ENCODE results near the gene SERPINB6. TPM values are rescaled to one million over a fixed set of nuclear protein-coding genes. Genes with fewer than 3 reads are reported as not detected.

Gene SERPINB6
- 20.1 and 21.3 TPM in 2 replicates for total RNA-seq
- long read RNA-seq, transcript SERPINB6-206 (7 exons, 1,375 nt) = minor isoform, 9 of 44 reads
- long read RNA-seq, transcript SERPINB6-205 (7 exons, 1,315 nt) = major isoform, 19 of 44 reads
- long read RNA-seq, transcript SERPINB6-210 (7 exons, 1,638 nt) = minor isoform, 13 of 44 reads
- long read RNA-seq, partial matches to known transcripts = 0 of 44 reads
- long read RNA-seq, other reads (novel, unspliced or antisense) = 1 of 44 reads

DNA sequence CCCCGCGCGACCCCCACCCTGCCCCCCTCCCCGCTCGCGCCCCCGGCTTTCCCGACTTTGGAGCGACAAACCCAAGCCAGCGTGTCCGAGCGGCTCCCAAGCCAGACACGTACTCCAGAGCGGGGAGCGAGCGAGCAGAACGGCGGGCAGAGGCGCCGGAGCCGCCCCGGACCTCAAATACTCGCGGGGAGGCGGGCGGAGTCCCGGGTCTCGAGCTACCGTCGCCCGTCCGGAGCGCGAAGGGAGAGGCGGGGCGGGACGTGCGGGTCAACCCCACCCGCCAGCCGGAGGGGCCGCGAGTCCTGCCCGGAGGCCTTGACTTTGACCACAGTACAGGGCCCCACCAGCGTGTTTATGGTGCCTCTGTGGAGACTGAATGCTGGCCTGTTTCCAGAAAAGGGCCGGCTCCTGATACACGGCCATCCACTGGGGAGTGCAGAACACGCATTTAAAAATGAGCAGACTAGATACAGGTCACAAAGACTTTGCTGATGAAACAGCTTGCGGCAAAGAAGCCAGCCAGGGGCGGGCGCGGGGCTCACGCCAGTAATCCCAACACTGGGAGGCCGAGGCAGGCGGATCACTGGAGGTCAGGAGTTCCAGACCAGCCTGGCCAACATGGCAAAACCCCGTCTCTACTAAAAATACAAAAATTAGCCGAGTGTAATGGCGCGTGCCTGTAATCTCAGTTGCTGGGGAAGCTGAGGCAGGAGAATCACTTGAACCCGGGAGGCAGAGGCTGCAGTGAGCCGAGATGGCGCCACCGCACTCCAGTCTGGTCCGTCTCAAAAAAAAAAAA is at the start of gene SERPINB6:
Gene SERPINB6, minus strand, starts transcription at position 148 of the 799 bp plus-strand sequence. CDS start 12,235 bp downstream, outside the sequence.
- DNase-seq (ENCODE audit: low read depth, low spot score) = peak; percentile 35
- H3K27ac Mint-ChIP-seq (ENCODE audit: unreplicated experiment) = peak within 1 kb of the TSS; percentile 89
- H3K36me3 Mint-ChIP-seq (ENCODE audit: low read depth) = no peaks in the 10 kb centered on the region
- TF ChIP-seq, protein P1, sequence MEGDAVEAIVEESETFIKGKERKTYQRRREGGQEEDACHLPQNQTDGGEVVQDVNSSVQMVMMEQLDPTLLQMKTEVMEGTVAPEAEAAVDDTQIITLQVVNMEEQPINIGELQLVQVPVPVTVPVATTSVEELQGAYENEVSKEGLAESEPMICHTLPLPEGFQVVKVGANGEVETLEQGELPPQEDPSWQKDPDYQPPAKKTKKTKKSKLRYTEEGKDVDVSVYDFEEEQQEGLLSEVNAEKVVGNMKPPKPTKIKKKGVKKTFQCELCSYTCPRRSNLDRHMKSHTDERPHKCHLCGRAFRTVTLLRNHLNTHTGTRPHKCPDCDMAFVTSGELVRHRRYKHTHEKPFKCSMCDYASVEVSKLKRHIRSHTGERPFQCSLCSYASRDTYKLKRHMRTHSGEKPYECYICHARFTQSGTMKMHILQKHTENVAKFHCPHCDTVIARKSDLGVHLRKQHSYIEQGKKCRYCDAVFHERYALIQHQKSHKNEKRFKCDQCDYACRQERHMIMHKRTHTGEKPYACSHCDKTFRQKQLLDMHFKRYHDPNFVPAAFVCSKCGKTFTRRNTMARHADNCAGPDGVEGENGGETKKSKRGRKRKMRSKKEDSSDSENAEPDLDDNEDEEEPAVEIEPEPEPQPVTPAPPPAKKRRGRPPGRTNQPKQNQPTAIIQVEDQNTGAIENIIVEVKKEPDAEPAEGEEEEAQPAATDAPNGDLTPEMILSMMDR (conservative IDR thresholded peaks at IDR 0.05) = no peak
- peak within 1 kb of the TSS; percentile 89 for H3K4me3 Mint-ChIP-seq
- peaks cover 17% of the 10 kb centered on the region for H3K4me1 Mint-ChIP-seq
- peaks cover 40% of the 10 kb centered on the region for H3K27me3 Mint-ChIP-seq (ENCODE audit: low read depth)
- H3K9me3 Mint-ChIP-seq = no peaks in the 10 kb centered on the region

DNA sequence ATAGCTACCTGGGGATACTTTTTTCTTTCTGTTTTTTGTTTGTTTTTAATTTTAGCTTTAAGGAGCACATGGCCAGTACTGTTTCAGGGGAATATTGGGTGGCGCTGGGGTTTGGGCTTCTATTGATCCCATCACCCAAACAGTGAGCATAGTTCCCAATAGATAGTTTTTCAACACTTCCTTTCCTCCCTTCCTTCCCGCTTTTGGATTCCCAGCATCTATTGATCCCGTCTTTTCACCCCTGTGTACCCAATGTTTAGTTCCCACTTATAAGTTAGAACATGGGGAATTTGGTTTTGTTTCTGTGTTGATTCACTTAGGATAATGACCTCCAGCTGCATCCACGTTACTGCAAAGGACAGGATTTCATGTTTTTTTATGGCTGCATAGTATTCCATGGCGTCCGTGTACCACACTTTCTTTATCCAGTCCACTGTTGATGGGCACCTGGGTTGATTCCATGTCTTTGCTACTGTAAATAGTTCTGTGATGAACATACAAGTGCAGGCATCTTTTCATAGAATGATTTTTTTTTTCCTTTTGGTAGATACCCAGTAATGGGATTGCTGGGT is 48.5 kb upstream of the SERPINB6 start:
- Mint-ChIP-seq H3K27ac (ENCODE audit: unreplicated experiment) (no peak overlapping the region), H3K4me1 (peaks cover 15% of the 10 kb centered on the region), H3K27me3 (ENCODE audit: low read depth) (no peaks in the 10 kb centered on the region), H3K4me3 (no peak overlapping the region), H3K9me3 (peaks cover 2% of the 10 kb centered on the region), H3K36me3 (ENCODE audit: low read depth) (peaks cover 30% of the 10 kb centered on the region)
- TF ChIP-seq, protein P1 (conservative IDR thresholded peaks at IDR 0.05) = no peak
- DNase-seq (ENCODE audit: low read depth, low spot score) = no peak

DNA sequence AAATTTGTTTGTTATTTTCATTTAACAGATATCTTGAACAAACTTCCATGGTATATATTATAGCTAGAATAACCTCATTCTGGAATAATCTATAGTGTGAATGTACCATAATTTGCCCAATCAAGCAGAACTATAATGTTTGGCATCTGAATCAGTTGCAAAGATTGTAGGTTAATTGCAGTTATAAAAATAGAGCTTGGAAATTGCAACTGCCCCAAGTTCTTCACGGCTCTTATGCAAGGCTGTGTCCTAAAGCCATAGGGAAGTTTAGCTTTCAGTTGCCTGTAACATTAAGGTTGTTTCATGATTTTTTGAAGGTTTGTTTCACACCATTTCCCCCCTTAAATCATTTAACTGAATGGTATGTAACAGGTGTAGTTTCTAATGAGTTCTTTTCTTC is 47.7 kb upstream of the SERPINB6 start:
- no peak overlapping the region for H3K4me3 Mint-ChIP-seq
- no peak overlapping the region for H3K27ac Mint-ChIP-seq (ENCODE audit: unreplicated experiment)
- no peaks in the 10 kb centered on the region for H3K27me3 Mint-ChIP-seq (ENCODE audit: low read depth)
- H3K9me3 Mint-ChIP-seq = peaks cover 2% of the 10 kb centered on the region
- peaks cover 14% of the 10 kb centered on the region for H3K4me1 Mint-ChIP-seq
- peaks cover 35% of the 10 kb centered on the region for H3K36me3 Mint-ChIP-seq (ENCODE audit: low read depth)
- no peak for DNase-seq (ENCODE audit: low read depth, low spot score)
- TF ChIP-seq, protein P1 (conservative IDR thresholded peaks at IDR 0.05) = no peak

DNA sequence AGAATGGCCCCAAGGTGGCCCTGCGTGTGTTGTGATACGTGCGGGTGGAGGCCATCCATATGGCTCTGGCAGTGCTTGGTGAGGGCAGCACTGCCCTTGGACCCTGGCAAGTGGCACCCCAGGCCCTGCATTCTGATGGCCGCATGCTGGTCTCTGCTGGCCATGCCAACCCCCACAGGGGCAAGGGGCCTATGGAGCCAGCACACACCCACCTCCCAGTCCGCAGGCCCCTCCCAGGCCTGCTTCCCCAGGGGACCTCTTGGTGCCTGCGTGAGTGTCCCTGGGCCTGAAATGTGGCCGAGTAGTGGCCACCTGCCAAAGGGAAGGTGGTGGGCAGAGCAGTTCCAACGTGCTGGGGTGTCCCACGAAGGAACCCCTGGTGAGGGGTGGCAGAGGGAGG is 45.9 kb upstream of the SERPINB6 start:
- H3K36me3 Mint-ChIP-seq (ENCODE audit: low read depth) = peaks cover 38% of the 10 kb centered on the region
- no peaks in the 10 kb centered on the region for H3K27me3 Mint-ChIP-seq (ENCODE audit: low read depth)
- H3K4me3 Mint-ChIP-seq = no peak overlapping the region
- peaks cover 5% of the 10 kb centered on the region for H3K9me3 Mint-ChIP-seq
- DNase-seq (ENCODE audit: low read depth, low spot score) = no peak
- peaks cover 4% of the 10 kb centered on the region for H3K4me1 Mint-ChIP-seq
- TF ChIP-seq, protein P1 (conservative IDR thresholded peaks at IDR 0.05) = no peak
- no peak overlapping the region for H3K27ac Mint-ChIP-seq (ENCODE audit: unreplicated experiment)

DNA sequence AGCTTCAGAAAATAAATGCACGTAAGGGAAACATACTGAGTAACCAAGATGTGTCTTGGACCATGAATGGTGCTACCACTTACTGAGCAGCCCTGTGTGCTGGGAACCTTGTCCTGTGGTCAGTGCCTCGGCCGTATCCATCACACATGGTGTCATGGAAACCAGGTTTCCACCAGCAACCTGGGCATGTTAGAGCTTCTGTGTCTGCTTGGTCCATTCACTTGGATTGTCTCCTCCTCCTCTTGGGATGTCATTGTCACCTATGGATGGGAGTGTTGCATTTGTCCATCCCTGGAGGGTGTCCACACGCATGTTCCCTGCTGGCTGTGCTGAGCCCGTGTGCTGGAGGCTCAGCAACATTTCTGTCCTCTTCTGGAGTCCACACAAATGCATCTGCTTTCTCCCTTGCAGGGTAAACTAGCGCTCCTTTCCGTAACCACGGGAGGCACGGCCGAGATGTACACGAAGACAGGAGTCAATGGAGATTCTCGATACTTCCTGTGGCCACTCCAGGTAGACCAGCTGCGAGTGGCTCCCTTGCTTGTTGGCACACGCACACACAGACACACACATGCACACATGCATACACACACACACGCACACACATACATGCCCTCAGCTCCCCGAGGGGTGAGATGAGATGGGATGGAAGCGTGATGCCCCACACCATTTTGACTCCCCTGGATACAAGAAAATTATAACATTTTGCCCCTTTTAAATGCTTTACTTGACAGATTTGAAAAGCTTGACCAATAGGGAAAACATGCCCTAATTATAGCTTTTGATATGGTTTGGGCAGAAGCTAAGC is 45.3 kb upstream of the SERPINB6 start:
- H3K4me1 Mint-ChIP-seq = peaks cover 4% of the 10 kb centered on the region
- no peak overlapping the region for H3K4me3 Mint-ChIP-seq
- peaks cover 44% of the 10 kb centered on the region for H3K36me3 Mint-ChIP-seq (ENCODE audit: low read depth)
- no peaks in the 10 kb centered on the region for H3K27me3 Mint-ChIP-seq (ENCODE audit: low read depth)
- peaks cover 10% of the 10 kb centered on the region for H3K9me3 Mint-ChIP-seq
- no peak overlapping the region for H3K27ac Mint-ChIP-seq (ENCODE audit: unreplicated experiment)
- no peak for DNase-seq (ENCODE audit: low read depth, low spot score)
- TF ChIP-seq, protein P1 (conservative IDR thresholded peaks at IDR 0.05) = no peak

Measured in neural crest cell (in vitro differentiated cells).